NCI-H524 (cell line): ENCODE results near the gene OR2V1.
"Not testable (repeated sequence)": the region's sequence is repeated elsewhere in the genome, so short reads cannot be mapped to it uniquely, and the experiment has no call there.

Experiments
- DNase-seq, 2 experiments: peaks; one replicate each; lab custom pipeline; 2025; lab: John Stamatoyannopoulos, UW

Gene OR2V1

GRCh38 chr5:181130832-181131496 is at the start of gene OR2V1:
OR2V1 (minus strand) TSS chr5:181131169; CDS start chr5:181125304, 5,865 bp downstream.
- no peak for DNase-seq

GRCh38 chr5:181177559-181177958 is 46.6 kb upstream of the OR2V1 start:
- DNase-seq, result not testable (repeated sequence)

GRCh38 chr5:181176254-181176952 is 45.4 kb upstream of the OR2V1 start:
- no peak for DNase-seq

- DNase-seq, result no peak
These were observed 42.7 kb upstream of the OR2V1 start for GRCh38 chr5:181173420-181174342.

GRCh38 chr5:181173027-181173419 is 42.1 kb upstream of the OR2V1 start:
- no peak for DNase-seq

GRCh38 chr5:181171782-181172181 is 40.8 kb upstream of the OR2V1 start:
- no peak for DNase-seq

- DNase-seq, result no peak
These were observed 40.0 kb upstream of the OR2V1 start for GRCh38 chr5:181170996-181171395.

GRCh38 chr5:181170237-181170825 is 39.4 kb upstream of the OR2V1 start:
- DNase-seq, result peak in 1 of 2 experiments; percentile 53

- DNase-seq, result peak; percentile 66 to 85
These were observed 38.7 kb upstream of the OR2V1 start for GRCh38 chr5:181169459-181170236.

- DNase-seq, result peak in 1 of 2 experiments; percentile 16
These were observed 37.7 kb upstream of the OR2V1 start for GRCh38 chr5:181168595-181169118.

GRCh38 chr5:181167814-181168488 is 37.0 kb upstream of the OR2V1 start:
- DNase-seq, result peak; percentile 19 to 66

GRCh38 chr5:181166812-181167733 is 36.1 kb upstream of the OR2V1 start:
- DNase-seq, result no peak

GRCh38 chr5:181164076-181164952 is 33.3 kb upstream of the OR2V1 start:
- DNase-seq, result peak in 1 of 2 experiments; percentile 33

GRCh38 chr5:181163487-181164075 is 32.6 kb upstream of the OR2V1 start:
- DNase-seq, result no peak

- DNase-seq, result no peak
These were observed 30.7 kb upstream of the OR2V1 start for GRCh38 chr5:181161534-181162175.

- not testable (repeated sequence) for DNase-seq
These were observed 30.0 kb upstream of the OR2V1 start for GRCh38 chr5:181160755-181161533.
